ENCODE data around the gene ARPC1B.

GRCh38 chr7:99326408-99326782 lies 48.1 kb upstream of the ARPC1B start:
- TF ChIP-seq CHD2 (IDR thresholded peaks at IDR 0.05; ENCODE audit: low read length, partially characterized antibody) (no peak), CTCF (IDR thresholded peaks at IDR 0.05) (no peak)

Data from SK-N-SH (cell line).